ENCODE data around the gene ARHGEF40. TPM values are rescaled to one million over a fixed set of nuclear protein-coding genes. Genes with fewer than 3 reads are reported as not detected.
A peak's percentile ranks its signal among the peaks of the same experiment; 100 is the strongest.

The ARHGEF40 gene
- total RNA-seq, 1 experiment from 2014 or later, result 74.2 TPM

GRCh38 chr14:21103710-21104447, 33.8 kb downstream of the ARHGEF40 start (continued):
- TF ChIP-seq FOXJ3 (CRISPR knock-in tag; IDR thresholded peaks at IDR 0.05; ENCODE audit: borderline replicate concordance), result no peak
- TF ChIP-seq, protein P1, sequence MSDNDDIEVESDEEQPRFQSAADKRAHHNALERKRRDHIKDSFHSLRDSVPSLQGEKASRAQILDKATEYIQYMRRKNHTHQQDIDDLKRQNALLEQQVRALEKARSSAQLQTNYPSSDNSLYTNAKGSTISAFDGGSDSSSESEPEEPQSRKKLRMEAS (CRISPR knock-in tag; IDR thresholded peaks at IDR 0.05), result no peak; the same call in 1 of the 2 replicates
- TF ChIP-seq, protein P2, sequence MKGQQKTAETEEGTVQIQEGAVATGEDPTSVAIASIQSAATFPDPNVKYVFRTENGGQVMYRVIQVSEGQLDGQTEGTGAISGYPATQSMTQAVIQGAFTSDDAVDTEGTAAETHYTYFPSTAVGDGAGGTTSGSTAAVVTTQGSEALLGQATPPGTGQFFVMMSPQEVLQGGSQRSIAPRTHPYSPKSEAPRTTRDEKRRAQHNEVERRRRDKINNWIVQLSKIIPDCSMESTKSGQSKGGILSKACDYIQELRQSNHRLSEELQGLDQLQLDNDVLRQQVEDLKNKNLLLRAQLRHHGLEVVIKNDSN (CRISPR knock-in tag; IDR thresholded peaks at IDR 0.05), result no peak
- no peak for TF ChIP-seq ZNF317 (CRISPR knock-in tag; IDR thresholded peaks at IDR 0.05; ENCODE audit: borderline replicate concordance, low read depth)
- TF ChIP-seq, protein P3, sequence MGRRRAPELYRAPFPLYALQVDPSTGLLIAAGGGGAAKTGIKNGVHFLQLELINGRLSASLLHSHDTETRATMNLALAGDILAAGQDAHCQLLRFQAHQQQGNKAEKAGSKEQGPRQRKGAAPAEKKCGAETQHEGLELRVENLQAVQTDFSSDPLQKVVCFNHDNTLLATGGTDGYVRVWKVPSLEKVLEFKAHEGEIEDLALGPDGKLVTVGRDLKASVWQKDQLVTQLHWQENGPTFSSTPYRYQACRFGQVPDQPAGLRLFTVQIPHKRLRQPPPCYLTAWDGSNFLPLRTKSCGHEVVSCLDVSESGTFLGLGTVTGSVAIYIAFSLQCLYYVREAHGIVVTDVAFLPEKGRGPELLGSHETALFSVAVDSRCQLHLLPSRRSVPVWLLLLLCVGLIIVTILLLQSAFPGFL (CRISPR knock-in tag; IDR thresholded peaks at IDR 0.05; ENCODE audit: borderline replicate concordance), result no peak
- peak; percentile 28; the same call in 1 of the 2 replicates for TF ChIP-seq ZNF232 (CRISPR knock-in tag; IDR thresholded peaks at IDR 0.05)
- TF ChIP-seq E2F4 (CRISPR knock-in tag; IDR thresholded peaks at IDR 0.05; ENCODE audit: borderline replicate concordance, low read depth), result peak; percentile 73; the same call in 1 of the 2 replicates
- TF ChIP-seq, protein P4, sequence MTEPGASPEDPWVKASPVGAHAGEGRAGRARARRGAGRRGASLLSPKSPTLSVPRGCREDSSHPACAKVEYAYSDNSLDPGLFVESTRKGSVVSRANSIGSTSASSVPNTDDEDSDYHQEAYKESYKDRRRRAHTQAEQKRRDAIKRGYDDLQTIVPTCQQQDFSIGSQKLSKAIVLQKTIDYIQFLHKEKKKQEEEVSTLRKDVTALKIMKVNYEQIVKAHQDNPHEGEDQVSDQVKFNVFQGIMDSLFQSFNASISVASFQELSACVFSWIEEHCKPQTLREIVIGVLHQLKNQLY (CRISPR knock-in tag; IDR thresholded peaks at IDR 0.05), result no peak
- no peak for TF ChIP-seq ZNF423 (CRISPR knock-in tag; IDR thresholded peaks at IDR 0.05)
- peak; percentile 37 for TF ChIP-seq SP1 (CRISPR knock-in tag; conservative IDR thresholded peaks at IDR 0.05)
- TF ChIP-seq USF2 (CRISPR knock-in tag; IDR thresholded peaks at IDR 0.05), result no peak
- TF ChIP-seq CTCF (IDR thresholded peaks at IDR 0.05), result peak; percentile 24; the same call in 1 of the 2 replicates
- TF ChIP-seq, protein P5, sequence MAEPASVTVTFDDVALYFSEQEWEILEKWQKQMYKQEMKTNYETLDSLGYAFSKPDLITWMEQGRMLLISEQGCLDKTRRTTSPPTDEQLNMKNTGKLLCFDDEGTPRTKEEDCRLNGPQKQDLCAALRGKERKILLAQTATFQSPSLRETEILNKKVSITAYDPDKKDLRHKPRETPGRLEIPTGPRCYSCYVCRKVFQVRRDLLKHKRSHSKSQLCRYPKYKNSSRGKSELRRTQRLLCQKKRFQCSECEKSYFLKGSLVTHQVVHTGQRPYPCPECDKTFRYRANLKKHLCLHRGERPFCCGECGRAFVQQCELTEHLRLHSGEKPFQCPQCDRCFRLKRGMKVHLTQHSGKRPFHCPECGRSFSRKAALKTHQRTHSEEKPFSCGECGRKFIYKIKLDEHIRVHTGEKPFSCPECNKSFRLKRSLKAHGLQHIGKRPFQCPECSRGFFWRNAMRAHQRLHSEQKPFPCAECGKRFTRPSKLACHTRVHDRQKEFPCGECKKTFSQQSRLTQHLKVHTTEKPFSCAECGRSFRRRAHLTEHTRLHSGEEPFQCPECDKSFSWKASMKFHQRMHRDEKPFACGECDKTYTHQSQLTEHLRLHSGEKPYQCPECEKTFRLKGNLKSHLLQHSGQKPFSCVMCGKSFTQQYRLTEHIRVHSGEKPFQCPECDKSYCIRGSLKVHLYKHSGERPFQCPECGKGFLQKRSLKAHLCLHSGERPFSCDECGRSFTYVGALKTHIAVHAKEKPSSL (CRISPR knock-in tag; conservative IDR thresholded peaks at IDR 0.05), result no peak
- TF ChIP-seq FOXP1 (CRISPR knock-in tag; IDR thresholded peaks at IDR 0.05; ENCODE audit: borderline replicate concordance), result peak; percentile 83; the same call in 1 of the 2 replicates
- TF ChIP-seq, protein P6, sequence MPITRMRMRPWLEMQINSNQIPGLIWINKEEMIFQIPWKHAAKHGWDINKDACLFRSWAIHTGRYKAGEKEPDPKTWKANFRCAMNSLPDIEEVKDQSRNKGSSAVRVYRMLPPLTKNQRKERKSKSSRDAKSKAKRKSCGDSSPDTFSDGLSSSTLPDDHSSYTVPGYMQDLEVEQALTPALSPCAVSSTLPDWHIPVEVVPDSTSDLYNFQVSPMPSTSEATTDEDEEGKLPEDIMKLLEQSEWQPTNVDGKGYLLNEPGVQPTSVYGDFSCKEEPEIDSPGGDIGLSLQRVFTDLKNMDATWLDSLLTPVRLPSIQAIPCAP (CRISPR knock-in tag; IDR thresholded peaks at IDR 0.05), result no peak; the same call in 1 of the 2 replicates
- TF ChIP-seq AFF4 (CRISPR knock-in tag; IDR thresholded peaks at IDR 0.05; ENCODE audit: borderline replicate concordance), result no peak
- TF ChIP-seq, protein P7, sequence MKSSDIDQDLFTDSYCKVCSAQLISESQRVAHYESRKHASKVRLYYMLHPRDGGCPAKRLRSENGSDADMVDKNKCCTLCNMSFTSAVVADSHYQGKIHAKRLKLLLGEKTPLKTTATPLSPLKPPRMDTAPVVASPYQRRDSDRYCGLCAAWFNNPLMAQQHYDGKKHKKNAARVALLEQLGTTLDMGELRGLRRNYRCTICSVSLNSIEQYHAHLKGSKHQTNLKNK (CRISPR knock-in tag; IDR thresholded peaks at IDR 0.05), result no peak
- TF ChIP-seq NFYB (CRISPR knock-in tag; conservative IDR thresholded peaks at IDR 0.05; ENCODE audit: low read depth), result no peak
- no peak for TF ChIP-seq NR2C2 (CRISPR knock-in tag; IDR thresholded peaks at IDR 0.05)
- TF ChIP-seq ZNF671 (CRISPR knock-in tag; IDR thresholded peaks at IDR 0.05), result no peak; the same call in 1 of the 2 replicates
- TF ChIP-seq GRHL2 (CRISPR knock-in tag; IDR thresholded peaks at IDR 0.05; ENCODE audit: insufficient replicate concordance, severe bottlenecking), result no peak
- no peak for TF ChIP-seq EMX1 (CRISPR knock-in tag; IDR thresholded peaks at IDR 0.05)

All from WTC11 (cell line).